T-cell (primary cell): ENCODE data around the gene DLGAP1. TPM values are rescaled to one million over a fixed set of nuclear protein-coding genes. Genes with fewer than 3 reads are reported as not detected.

Source experiments
- ATAC-seq, 4 experiments: fragments of 200-7000 bp in 3 of 4; fragments of 150-1000 bp in 1 of 4; cut with Tn5 transposase; replicated peaks in 1 of 4; 1 replicate in 3 of 4; 2 replicates in 1 of 4; pipeline ENCODE4 v1.10.0; 2021; ENCODE audit warnings: moderate library complexity in 3 of 4, mild to moderate bottlenecking in 2 of 4, moderate number of reproducible peaks in 1 of 4
- CTCF ChIA-PET, 2 donors: fragments of 300-600 bp; sonication (Branson Sonifier 250); formaldehyde crosslinking; loops; one replicate each; lab custom pipeline; 2022; ENCODE audit warnings: antibody characterized with exemption in 2 of 2; lab: Charles Lee
- POLR2A ChIA-PET, 2 donors: fragments of 300-600 bp; sonication (Branson Sonifier 250); formaldehyde crosslinking; loops; one replicate each; lab custom pipeline; 2022; ENCODE audit warnings: antibody characterized with exemption in 2 of 2; lab: Charles Lee
- DNase-seq, 35 experiments: peaks; one replicate each; pipeline versions ENCODE4 v3.0.0 to v3.0.0-alpha.2; 2013 to 2023
- H3K27ac ChIP-seq: one replicate; pipeline ENCODE4 v1.5.1; 2013; ENCODE audit warnings: low read length
- H3K27me3 ChIP-seq, 2 experiments: replicated peaks in 1 of 2; 1 replicate in 1 of 2; 2 replicates in 1 of 2; pipeline versions ENCODE4 v1.6.1 to v1.7.0; 2013; ENCODE audit warnings: low read length in 1 of 2, mixed read lengths in 1 of 2; ENCODE audit not compliant: control insufficient read depth in 2 of 2, insufficient read depth in 2 of 2; ENCODE audit errors: extremely low read depth in 1 of 2
- H3K36me3 ChIP-seq, 2 donors: 1 replicate in 1 of 2; 2 replicates in 1 of 2; pipeline versions ENCODE4 v1.6.1 to v1.7.0; 2013; ENCODE audit warnings: low read length in 1 of 2; ENCODE audit not compliant: control insufficient read depth in 2 of 2, insufficient read depth in 1 of 2; ENCODE audit errors: extremely low read depth in 1 of 2
- H3K4me1 ChIP-seq, 2 experiments: 1 replicate in 1 of 2; 2 replicates in 1 of 2; pipeline versions ENCODE4 v1.6.1 to v1.7.0; 2013; ENCODE audit warnings: low read length in 2 of 2, mixed read lengths in 1 of 2; ENCODE audit not compliant: insufficient read depth in 2 of 2, control insufficient read depth in 1 of 2; ENCODE audit errors: extremely low read depth in 1 of 2
- H3K4me3 ChIP-seq, 2 donors: 1 replicate in 1 of 2; 2 replicates in 1 of 2; pipeline versions ENCODE4 v1.5.1 to v1.7.0; 2013; ENCODE audit warnings: mild to moderate bottlenecking in 2 of 2, low read length in 1 of 2, moderate library complexity in 1 of 2; ENCODE audit not compliant: control insufficient read depth in 1 of 2; ENCODE audit errors: extremely low read depth in 1 of 2
- H3K9me3 ChIP-seq: 2 replicates; pipeline ENCODE4 v1.7.0; 2013
- H3K27ac Mint-ChIP-seq, 2 donors: one replicate each; pipeline ENCODE4 v1.8.0; 2020 to 2021; ENCODE audit warnings: mild to moderate bottlenecking in 2 of 2, mixed read lengths in 2 of 2
- H3K27me3 Mint-ChIP-seq, 2 donors: one replicate each; pipeline ENCODE4 v1.8.0; 2021 to 2022; ENCODE audit warnings: mixed read lengths in 2 of 2
- H3K36me3 Mint-ChIP-seq: one replicate; pipeline ENCODE4 v1.8.0; 2021; ENCODE audit warnings: mixed read lengths
- H3K4me1 Mint-ChIP-seq, 3 donors: one replicate each; pipeline ENCODE4 v1.8.0; 2020 to 2022; ENCODE audit warnings: mixed read lengths in 3 of 3, mild to moderate bottlenecking in 1 of 3
- H3K4me3 Mint-ChIP-seq, 3 donors: one replicate each; pipeline ENCODE4 v1.8.0; 2020 to 2022; ENCODE audit warnings: mild to moderate bottlenecking in 3 of 3, mixed read lengths in 3 of 3, moderate library complexity in 3 of 3
- H3K9me3 Mint-ChIP-seq, 3 donors: one replicate each; pipeline ENCODE4 v1.8.0; 2020 to 2022; ENCODE audit warnings: mixed read lengths in 3 of 3
- WGBS: methylation state at CpG from one replicate; pipeline ENCODE4 v1.1.5; 2013; ENCODE audit warnings: missing lambda C conversion rate; ENCODE audit not compliant: insufficient coverage; 5-methylcytosine and 5-hydroxymethylcytosine counted together
- total RNA-seq, 35 experiments: library from RNA in 6 of 35; stranded (reverse) in 6 of 35; fragments of 120-200 nt in 1 of 35; gene quantifications; one replicate each; pipeline versions ENCODE4 v1.2.1 to v1.2.4 and lab custom pipeline; 2013 to 2026

Gene DLGAP1
- total RNA-seq, 5 donors from 2014 or later (not counting 1 experiment from before 2014, with no cell fraction given) = 0.25 to 1.8 (median 0.26) TPM

DNA sequence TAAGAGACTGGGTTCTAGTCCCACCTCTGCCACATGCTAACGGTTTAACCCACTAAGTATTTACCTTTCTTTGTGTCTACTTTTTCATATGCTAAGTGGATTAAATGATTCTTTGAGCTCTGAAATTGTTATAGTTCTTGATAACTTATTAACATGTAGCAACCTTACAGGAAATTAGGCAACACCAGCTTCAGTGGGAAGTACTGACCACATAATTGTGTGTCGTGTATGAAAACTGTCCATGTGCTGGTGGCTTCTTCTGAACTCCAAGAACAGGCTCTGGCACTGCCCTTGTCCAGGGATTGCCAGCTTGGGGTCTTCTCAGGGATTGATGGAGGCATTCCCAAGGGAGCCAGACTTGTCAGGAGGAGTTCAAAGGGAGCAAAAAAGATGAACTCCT, 577.4 kb downstream of the DLGAP1 start:
- Mint-ChIP-seq H3K4me1 (peaks cover 0 to 4% (median 1%) of the 10 kb centered on the region in 3 donors), H3K36me3 (no peaks in the 10 kb centered on the region), H3K27me3 (peaks cover 6 to 34% of the 10 kb centered on the region in 2 donors), H3K9me3 (no peaks in the 10 kb centered on the region), H3K4me3 (no peak overlapping the region), H3K27ac (no peak overlapping the region)
- no peaks in the 10 kb centered on the region for H3K36me3 ChIP-seq
- no peaks in the 10 kb centered on the region for H3K4me1 ChIP-seq
- WGBS = no CpG with 5 or more reads among the region's 2 CpGs
- H3K4me3 ChIP-seq = no peak overlapping the region
- ChIA-PET CTCF (no interaction called here), POLR2A (no interaction called here)
- H3K27ac ChIP-seq = no peak overlapping the region
- no peaks in the 10 kb centered on the region for H3K9me3 ChIP-seq
- ATAC-seq (no peak), DNase-seq (no peak)
- H3K27me3 ChIP-seq = peaks cover 0 to 12% of the 10 kb centered on the region in 2 experiments

DNA sequence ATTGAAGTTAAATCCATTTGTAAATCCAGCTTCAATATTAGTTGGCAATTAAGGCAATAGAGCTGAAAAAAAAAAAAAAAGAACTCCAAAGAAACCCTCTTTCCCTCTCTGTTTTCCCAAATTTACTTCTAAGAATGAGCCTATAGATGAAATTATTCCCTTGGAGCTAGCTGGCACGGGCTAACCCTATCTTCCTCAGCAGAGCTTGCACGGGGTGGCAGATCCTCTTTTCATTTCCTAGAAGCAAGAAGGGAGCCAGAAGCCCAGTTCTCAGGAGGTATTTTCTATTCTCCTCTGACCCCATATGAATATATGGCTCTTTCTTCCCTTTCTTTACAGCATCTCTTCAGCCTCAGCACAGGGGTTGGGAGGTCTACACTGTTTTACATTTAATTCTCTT, 579.1 kb downstream of the DLGAP1 start:
- Mint-ChIP-seq H3K36me3 (no peaks in the 10 kb centered on the region), H3K27me3 (peaks cover 5 to 32% of the 10 kb centered on the region in 2 donors), H3K4me3 (no peak overlapping the region), H3K4me1 (peaks cover 0 to 4% (median 1%) of the 10 kb centered on the region in 3 donors), H3K27ac (no peak overlapping the region), H3K9me3 (no peaks in the 10 kb centered on the region)
- ChIA-PET CTCF (interaction anchor here in 1 of 2 donors (0.7 kb wide), 1 partner anchor 172 kb away, joined by 3 read pairs; no protein-coding TSS in a partner anchor), POLR2A (interaction anchor here in 1 of 2 donors (0.6 kb wide), 1 partner anchor 49 kb away, joined by 5 read pairs; no protein-coding TSS in a partner anchor)
- H3K27ac ChIP-seq = no peak overlapping the region
- 0% methylated on average over 1 of the region's 2 CpGs for WGBS
- peaks cover 0 to 12% of the 10 kb centered on the region in 2 experiments for H3K27me3 ChIP-seq
- ATAC-seq (no peak), DNase-seq (no peak)
- no peak overlapping the region for H3K4me3 ChIP-seq
- H3K4me1 ChIP-seq = no peaks in the 10 kb centered on the region
- H3K9me3 ChIP-seq = no peaks in the 10 kb centered on the region
- H3K36me3 ChIP-seq = no peaks in the 10 kb centered on the region

GRCh38 chr18:3875376-3875775, 579.7 kb downstream of the DLGAP1 start:
- ATAC-seq (no peak), DNase-seq (no peak)
- no peak overlapping the region for H3K4me3 ChIP-seq
- no peaks in the 10 kb centered on the region for H3K36me3 Mint-ChIP-seq
- H3K27ac ChIP-seq = no peak overlapping the region
- no CpG with 5 or more reads among the region's 2 CpGs for WGBS
- H3K4me3 Mint-ChIP-seq = no peak overlapping the region
- peaks cover 0 to 4% (median 1%) of the 10 kb centered on the region in 3 donors for H3K4me1 Mint-ChIP-seq
- CTCF ChIA-PET = interaction anchor here in 1 of 2 donors (0.7 kb wide), 1 partner anchor 171 kb away, joined by 3 read pairs; no protein-coding TSS in a partner anchor
- no peaks in the 10 kb centered on the region for H3K9me3 ChIP-seq
- H3K27ac Mint-ChIP-seq = no peak overlapping the region
- H3K36me3 ChIP-seq = no peaks in the 10 kb centered on the region
- POLR2A ChIA-PET = interaction anchor here in 1 of 2 donors (0.6 kb wide), 1 partner anchor 48 kb away, joined by 5 read pairs; no protein-coding TSS in a partner anchor
- peaks cover 5 to 35% of the 10 kb centered on the region in 2 donors for H3K27me3 Mint-ChIP-seq
- no peaks in the 10 kb centered on the region for H3K4me1 ChIP-seq
- peaks cover 0 to 12% of the 10 kb centered on the region in 2 experiments for H3K27me3 ChIP-seq
- no peaks in the 10 kb centered on the region for H3K9me3 Mint-ChIP-seq

- Histone ChIP-seq H3K4me1 (no peaks in the 10 kb centered on the region), H3K27me3 (peaks cover 0 to 8% of the 10 kb centered on the region in 2 experiments), H3K27ac (no peak overlapping the region), H3K4me3 (no peak overlapping the region), H3K36me3 (no peaks in the 10 kb centered on the region), H3K9me3 (no peaks in the 10 kb centered on the region)
- H3K4me1 Mint-ChIP-seq = peaks cover 0 to 4% (median 1%) of the 10 kb centered on the region in 3 donors
- ATAC-seq (no peak), DNase-seq (no peak)
- H3K9me3 Mint-ChIP-seq = no peaks in the 10 kb centered on the region
- no peaks in the 10 kb centered on the region for H3K36me3 Mint-ChIP-seq
- H3K4me3 Mint-ChIP-seq = no peak overlapping the region
- H3K27ac Mint-ChIP-seq = no peak overlapping the region
- ChIA-PET CTCF (no interaction called here), POLR2A (no interaction called here)
- WGBS = no CpG with 5 or more reads among the region's 3 CpGs
- H3K27me3 Mint-ChIP-seq = peaks cover 5 to 35% of the 10 kb centered on the region in 2 donors
These were observed 580.5 kb downstream of the DLGAP1 start for GRCh38 chr18:3874581-3874980.

- no peak overlapping the region for H3K4me3 ChIP-seq
These were observed 581.0 kb downstream of the DLGAP1 start for GRCh38 chr18:3874125-3874524.

DNA sequence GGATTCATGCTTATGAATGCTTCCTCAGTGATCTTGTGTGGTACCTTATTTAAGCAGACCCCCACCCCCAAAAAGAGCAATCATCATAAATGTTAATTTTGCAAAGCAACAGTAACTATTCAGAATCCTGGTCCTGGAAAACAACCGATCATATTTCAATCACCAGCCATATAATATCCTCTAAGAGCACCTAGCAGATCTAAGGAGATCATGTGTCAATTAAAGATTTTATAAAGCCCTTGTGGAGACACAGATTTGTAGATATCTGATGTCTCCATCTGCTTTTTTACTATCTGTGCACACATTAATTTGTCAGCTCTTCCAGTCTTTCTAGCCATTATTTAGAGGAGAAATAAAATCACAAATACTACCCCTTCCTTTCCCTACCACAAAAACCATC, 581.4 kb downstream of the DLGAP1 start:
- no CpG with 5 or more reads among the region's 1 CpG for WGBS
- DNase-seq (no peak), ATAC-seq (no peak)
- ChIA-PET CTCF (no interaction called here), POLR2A (no interaction called here)
- Mint-ChIP-seq H3K27ac (no peak overlapping the region), H3K9me3 (no peaks in the 10 kb centered on the region), H3K27me3 (peaks cover 8 to 33% of the 10 kb centered on the region in 2 donors), H3K4me1 (peaks cover 0 to 4% (median 1%) of the 10 kb centered on the region in 3 donors), H3K4me3 (no peak overlapping the region), H3K36me3 (no peaks in the 10 kb centered on the region)
- Histone ChIP-seq H3K27me3 (peaks cover 0 to 2% of the 10 kb centered on the region in 2 experiments), H3K4me3 (no peak overlapping the region), H3K4me1 (no peaks in the 10 kb centered on the region), H3K9me3 (no peaks in the 10 kb centered on the region), H3K27ac (no peak overlapping the region), H3K36me3 (no peaks in the 10 kb centered on the region)

More at GRCh38 chr18:3874125-3874524, 581.0 kb downstream of the DLGAP1 start:
- ChIA-PET POLR2A (no interaction called here), CTCF (no interaction called here)
- Mint-ChIP-seq H3K36me3 (no peaks in the 10 kb centered on the region), H3K27me3 (peaks cover 5 to 35% of the 10 kb centered on the region in 2 donors), H3K27ac (no peak overlapping the region), H3K9me3 (no peaks in the 10 kb centered on the region), H3K4me3 (no peak overlapping the region), H3K4me1 (peaks cover 0 to 4% (median 1%) of the 10 kb centered on the region in 3 donors)
- no peaks in the 10 kb centered on the region for H3K36me3 ChIP-seq
- H3K9me3 ChIP-seq = no peaks in the 10 kb centered on the region
- H3K4me1 ChIP-seq = no peaks in the 10 kb centered on the region
- no peak overlapping the region for H3K27ac ChIP-seq
- ATAC-seq (no peak), DNase-seq (no peak)
- no CpG with 5 or more reads among the region's 7 CpGs for WGBS
- peaks cover 0 to 4% of the 10 kb centered on the region in 2 experiments for H3K27me3 ChIP-seq
